GM12878 (cell line): ENCODE data around the gene RUVBL2. TPM values are rescaled to one million over a fixed set of nuclear protein-coding genes. Genes with fewer than 3 reads are reported as not detected.

Source experiments
- ATAC-seq: fragments of 200-7000 bp; cut with Tn5 transposase; 3 replicates; pipeline ENCODE4 v1.9.1; 2020; ENCODE audit warnings: mild to moderate bottlenecking, moderate library complexity
- BruUV-seq: library from RNA; stranded (reverse); fragments of 400-500 nt; replicated peaks from 2 replicates; lab custom pipeline; 2021; lab: Mats Ljungman, UMichigan
- CTCF ChIA-PET: fragments of 300-600 bp; sonication (Branson Sonifier 250); formaldehyde crosslinking; extraction: SDS; loops from one replicate; lab custom pipeline; 2021; ENCODE audit warnings: inconsistent platforms; lab: Yijun Ruan, JAX
- POLR2A ChIA-PET: fragments of 350-600 bp; formaldehyde crosslinking; extraction: SDS; loops from one replicate; lab custom pipeline; 2021; ENCODE audit warnings: inconsistent platforms; lab: Charles Lee
- RAD21 ChIA-PET: fragments of 300-600 bp; sonication (Branson Sonifier 250); formaldehyde crosslinking; loops from one replicate; lab custom pipeline; 2023; ENCODE audit warnings: antibody characterized with exemption; ENCODE audit not compliant: unreplicated experiment; lab: Charles Lee
- SMC1A ChIA-PET: fragments of 300-600 bp; sonication (Branson Sonifier 250); formaldehyde crosslinking; loops from one replicate; lab custom pipeline; 2023; ENCODE audit not compliant: unreplicated experiment, uncharacterized antibody; lab: Charles Lee
- DNase-seq: peaks from one replicate; pipeline ENCODE4 v3.0.0-alpha.2; 2011; ENCODE audit warnings: low read depth, low spot score
- FAIRE-seq: peaks from 3 replicates; lab custom pipeline; 2011; peaks lifted over from hg19 to GRCh38; lab: Jason Lieb, UNC
- H2AFZ ChIP-seq: 2 replicates; pipeline ENCODE4 v1.6.0; 2011; ENCODE audit warnings: low read depth, low read length, control low read depth; ENCODE audit not compliant: control insufficient read depth
- H3K27ac ChIP-seq: 2 replicates; pipeline ENCODE4 v1.5.1; 2011; ENCODE audit warnings: control low read depth; ENCODE audit not compliant: control insufficient read depth, insufficient read depth
- H3K27me3 ChIP-seq, 2 experiments: replicated peaks in 1 of 2; 2 replicates each; pipeline versions ENCODE4 v1.6.0 to v1.6.1; 2011; ENCODE audit warnings: low read length in 1 of 2; ENCODE audit not compliant: control insufficient read depth in 2 of 2, insufficient read depth in 2 of 2
- H3K36me3 ChIP-seq, 2 experiments: 2 replicates each; pipeline ENCODE4 v1.5.1; 2011; ENCODE audit warnings: low read length in 1 of 2; ENCODE audit not compliant: control insufficient read depth in 2 of 2, insufficient read depth in 2 of 2
- H3K4me1 ChIP-seq: 2 replicates; pipeline ENCODE4 v1.6.1; 2011; ENCODE audit warnings: mild to moderate bottlenecking, low read length, moderate library complexity, mixed read lengths; ENCODE audit not compliant: control insufficient read depth, insufficient read depth
- H3K4me2 ChIP-seq: 2 replicates; pipeline ENCODE4 v1.6.0; 2011; ENCODE audit warnings: control low read depth; ENCODE audit not compliant: control insufficient read depth, insufficient read depth
- H3K4me3 ChIP-seq: fragments of 200-600 bp; sonication (generic); 2 replicates; pipeline ENCODE4 v1.5.1; 2016
- H3K79me2 ChIP-seq: 2 replicates; pipeline ENCODE4 v1.6.0; 2011; ENCODE audit warnings: low read length; ENCODE audit not compliant: control insufficient read depth, insufficient read depth
- H3K9ac ChIP-seq: 2 replicates; pipeline ENCODE4 v1.8.0; 2011; ENCODE audit warnings: low read length, control low read depth, mixed read lengths; ENCODE audit not compliant: control insufficient read depth, insufficient read depth
- H3K9me3 ChIP-seq: replicated peaks from 3 replicates; pipeline ENCODE4 v1.5.1; 2011; ENCODE audit warnings: mild to moderate bottlenecking, low read length; ENCODE audit not compliant: control insufficient read depth, insufficient read depth
- H4K20me1 ChIP-seq: 2 replicates; pipeline ENCODE4 v1.6.0; 2011; ENCODE audit not compliant: control insufficient read depth, insufficient read depth
- CUX1 ChIP-seq: IDR thresholded peaks from 2 replicates; pipeline ENCODE4 v1.6.1; 2012; ENCODE audit warnings: improper control_type of control experiment, low read depth, low read length; ENCODE audit not compliant: insufficient replicate concordance
- NRF1 ChIP-seq: conservative IDR thresholded peaks from 2 replicates; pipeline ENCODE4 v1.6.1; 2011; ENCODE audit warnings: mild to moderate bottlenecking, low read depth, low read length, improper control_type of control experiment
- TAF1 ChIP-seq: IDR thresholded peaks from 2 replicates; pipeline ENCODE4 v1.6.1; 2011; ENCODE audit warnings: mild to moderate bottlenecking, low read depth, low read length, borderline replicate concordance
- WGBS: methylation state at CpG from one replicate; pipeline ENCODE4 v1.1.6; 2016; ENCODE audit warnings: low lambda C conversion rate; ENCODE audit not compliant: insufficient replicate concordance, insufficient coverage; ENCODE audit errors: missing lambda C conversion rate; 5-methylcytosine and 5-hydroxymethylcytosine counted together
- in situ Hi-C: fragments of 300-500 bp; cut with MboI; formaldehyde crosslinking; loops from 9 replicates; pipeline ENCODE4 v1.14.3; 2018; ENCODE audit warnings: mixed read lengths
- intact Hi-C: fragments of 100-400 bp; cut with micrococcal nuclease; formaldehyde crosslinking; loops from one replicate; pipeline ENCODE4 v1.14.2; 2022; ENCODE audit not compliant: unreplicated experiment
- polyA plus RNA-seq, 11 experiments: library from polyadenylated mRNA; depleted of rRNA in 4 of 11; unstranded in 6 of 11; stranded (reverse) in 5 of 11; fragments of >200 nt; fragmentation: Nextera tagmentation in 4 of 11; fragmentation: Illumina TruSeq in 1 of 11; extraction: Ambion mirVana in 4 of 11; extraction: Trizol in 1 of 11; gene quantifications; 1 replicate in 1 of 11; 2 replicates in 10 of 11; pipeline versions ENCODE4 v1.2.1 to v1.2.3, GENCODE V29; 2011 to 2016; ENCODE audit warnings: inconsistent platforms in 2 of 11, missing spikeins in 2 of 11, low read depth in 1 of 11
- total RNA-seq, 4 experiments: library from RNA; depleted of rRNA in 3 of 4; stranded (reverse); fragments of >200 nt in 3 of 4; fragmentation: Illumina TruSeq in 1 of 4; extraction: Trizol in 1 of 4; gene quantifications; 2 replicates each; pipeline versions ENCODE4 v1.2.1 to v1.2.3, GENCODE V29; 2013 to 2021

The RUVBL2 gene
- total and polyA plus RNA-seq, 10 of the 15 experiments (the other 5 are each of a cell fraction or from before 2014, with no cell fraction given) = 33.8 to 224 (median 125) TPM

- no peak overlapping the region for H3K4me3 ChIP-seq
- in situ Hi-C loops = no loop called here
- no peak for FAIRE-seq
- no peak overlapping the region for H3K4me2 ChIP-seq
- H3K27me3 ChIP-seq = no peaks in the 10 kb centered on the region
- RAD21 ChIA-PET = interaction anchor here (0.6 to 1.5 kb wide), 2 partner anchors 9 to 79 kb away, joined by 3 to 4 read pairs; no protein-coding TSS in a partner anchor
- 91% methylated on average over 4 of the region's 4 CpGs for WGBS
- intact Hi-C loops = no loop called here
- H3K36me3 ChIP-seq = no peaks in the 10 kb centered on the region; a peak in 1 of 4 replicates
- POLR2A ChIA-PET = interaction anchor here (2.1 to 3.1 kb wide), 3 partner anchors 9 to 53 kb away, joined by 9 to 15 read pairs (median 13); partner anchors contain the start of genes GYS1, NUCB1 and RUVBL2
- TF ChIP-seq TAF1 = no peak
- no peak for TF ChIP-seq CUX1
- no peak for TF ChIP-seq NRF1
- no TSS peak for BruUV-seq
- CTCF ChIA-PET = interaction anchor here (0.5 to 2.5 kb wide), 8 partner anchors 17 to 117 kb away, joined by 3 to 8 read pairs (median 4); partner anchors contain the start of genes DHDH, GYS1, HSD17B14 and PPP1R15A
- H3K9me3 ChIP-seq = no peaks in the 10 kb centered on the region; the same call in 2 of the 3 replicates
- no peak overlapping the region for H3K9ac ChIP-seq
- no peak overlapping the region for H2AFZ ChIP-seq
- no peak for DNase-seq
- H3K79me2 ChIP-seq = peaks cover 23% of the 10 kb centered on the region
- peaks cover 5% of the 10 kb centered on the region; the same call in 1 of the 2 replicates for H3K4me1 ChIP-seq
- no peaks in the 10 kb centered on the region for H4K20me1 ChIP-seq
- SMC1A ChIA-PET = interaction anchor here (0.7 to 3.1 kb wide), 9 partner anchors 9 to 116 kb away, joined by 3 to 14 read pairs (median 4); no protein-coding TSS in a partner anchor
- ATAC-seq = no peak
- no peak overlapping the region for H3K27ac ChIP-seq
Measured at GRCh38 chr19:48953141-48953540, 40.5 kb upstream of the RUVBL2 start.
